Measurements from ENCODE around the gene SIM1.

The SIM1 gene

DNA sequence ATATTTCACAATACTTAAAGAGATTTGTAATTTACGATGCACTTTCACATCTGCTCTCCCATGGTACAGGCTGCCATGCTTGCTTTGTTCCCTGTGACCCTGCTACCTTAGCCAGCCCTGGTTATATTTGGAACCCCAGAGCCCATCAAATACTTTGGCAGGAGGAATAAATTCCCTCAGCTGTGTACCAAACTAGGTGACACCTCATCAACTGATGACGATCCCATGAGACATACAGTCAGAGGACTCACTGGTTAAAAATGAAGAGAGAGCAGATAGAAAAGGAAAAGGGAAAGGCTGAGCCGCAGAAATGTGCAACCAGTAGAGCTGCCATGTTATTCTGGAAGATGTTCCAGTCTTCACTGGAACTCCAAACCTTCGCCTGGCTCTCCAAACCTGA is 120.0 kb downstream of the SIM1 start:
- no peak overlapping the region for H3K4me3 ChIP-seq (ENCODE audit: low read depth, low read length)
- TF ChIP-seq POLR2A (IDR thresholded peaks at IDR 0.05; ENCODE audit: extremely low read depth, insufficient read length), result no peak
- TF ChIP-seq, protein P1, sequence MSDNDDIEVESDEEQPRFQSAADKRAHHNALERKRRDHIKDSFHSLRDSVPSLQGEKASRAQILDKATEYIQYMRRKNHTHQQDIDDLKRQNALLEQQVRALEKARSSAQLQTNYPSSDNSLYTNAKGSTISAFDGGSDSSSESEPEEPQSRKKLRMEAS (IDR thresholded peaks at IDR 0.05; ENCODE audit: low read depth, low read length), result no peak
- TF ChIP-seq, protein P2, sequence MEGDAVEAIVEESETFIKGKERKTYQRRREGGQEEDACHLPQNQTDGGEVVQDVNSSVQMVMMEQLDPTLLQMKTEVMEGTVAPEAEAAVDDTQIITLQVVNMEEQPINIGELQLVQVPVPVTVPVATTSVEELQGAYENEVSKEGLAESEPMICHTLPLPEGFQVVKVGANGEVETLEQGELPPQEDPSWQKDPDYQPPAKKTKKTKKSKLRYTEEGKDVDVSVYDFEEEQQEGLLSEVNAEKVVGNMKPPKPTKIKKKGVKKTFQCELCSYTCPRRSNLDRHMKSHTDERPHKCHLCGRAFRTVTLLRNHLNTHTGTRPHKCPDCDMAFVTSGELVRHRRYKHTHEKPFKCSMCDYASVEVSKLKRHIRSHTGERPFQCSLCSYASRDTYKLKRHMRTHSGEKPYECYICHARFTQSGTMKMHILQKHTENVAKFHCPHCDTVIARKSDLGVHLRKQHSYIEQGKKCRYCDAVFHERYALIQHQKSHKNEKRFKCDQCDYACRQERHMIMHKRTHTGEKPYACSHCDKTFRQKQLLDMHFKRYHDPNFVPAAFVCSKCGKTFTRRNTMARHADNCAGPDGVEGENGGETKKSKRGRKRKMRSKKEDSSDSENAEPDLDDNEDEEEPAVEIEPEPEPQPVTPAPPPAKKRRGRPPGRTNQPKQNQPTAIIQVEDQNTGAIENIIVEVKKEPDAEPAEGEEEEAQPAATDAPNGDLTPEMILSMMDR (IDR thresholded peaks at IDR 0.05; ENCODE audit: low read depth, low read length), result no peak
- no peak for TF ChIP-seq MYC (IDR thresholded peaks at IDR 0.05; ENCODE audit: low read depth, low read length)
- DNase-seq (ENCODE audit: low read depth), result no peak

DNA sequence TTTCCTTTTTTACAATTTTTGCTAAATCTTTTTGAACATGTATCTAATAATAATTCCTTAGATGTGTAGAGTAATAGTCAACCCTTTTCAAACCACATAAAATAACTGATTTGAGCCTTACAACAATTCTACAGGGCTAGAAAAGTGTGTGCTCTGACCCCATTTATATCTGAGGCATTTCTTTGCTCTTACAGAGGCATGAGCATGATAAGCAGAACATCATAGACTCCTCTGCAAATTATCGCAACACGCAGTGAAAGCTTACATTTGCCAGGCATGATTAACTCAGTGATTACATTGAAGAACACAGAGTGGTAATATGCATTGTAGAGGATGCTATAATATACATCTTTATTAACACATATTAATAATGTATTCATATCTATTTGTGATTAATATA is 120.4 kb downstream of the SIM1 start:
- DNase-seq (ENCODE audit: low read depth), result no peak
- TF ChIP-seq, protein P2 (IDR thresholded peaks at IDR 0.05; ENCODE audit: low read depth, low read length), result no peak
- no peak overlapping the region for H3K4me3 ChIP-seq (ENCODE audit: low read depth, low read length)

DNA sequence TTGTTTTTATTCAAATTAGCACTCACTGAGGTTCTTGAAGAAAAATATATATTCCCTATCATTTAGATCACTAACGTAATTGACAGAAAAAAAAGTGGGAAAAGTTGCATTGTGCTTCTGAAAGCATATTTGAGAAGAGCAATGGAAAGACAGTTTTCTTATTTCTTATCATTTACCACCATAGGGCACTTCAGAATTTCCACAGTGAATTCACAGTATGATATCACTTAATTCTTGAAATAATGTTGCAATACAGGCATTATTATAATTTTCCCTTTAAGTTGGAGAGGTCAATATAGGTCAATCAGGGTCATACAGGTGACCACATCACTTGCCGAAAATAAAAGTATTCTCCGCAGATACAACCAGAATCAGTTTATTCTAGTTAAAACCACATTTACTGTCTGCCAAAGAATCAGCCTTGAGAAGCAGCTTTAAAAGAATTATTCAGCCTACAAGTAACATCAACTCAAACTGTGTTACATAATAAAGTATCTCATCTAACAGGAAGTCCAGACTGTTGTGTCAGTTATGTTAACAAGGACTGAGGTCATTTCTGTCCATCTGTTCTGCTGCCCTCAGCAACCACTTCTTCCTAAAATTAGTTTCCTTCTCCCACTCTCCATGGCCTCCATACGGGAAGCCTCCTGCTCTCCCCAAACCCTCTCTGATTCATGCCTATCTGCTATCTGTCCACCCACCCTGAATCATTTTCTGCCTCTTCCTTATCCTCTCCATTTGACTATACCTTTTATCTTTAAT is 121.2 kb downstream of the SIM1 start:
- DNase-seq (ENCODE audit: low read depth), result peak; percentile 73
- TF ChIP-seq, protein P2 (IDR thresholded peaks at IDR 0.05; ENCODE audit: low read depth, low read length), result no peak
- TF ChIP-seq, protein P1 (IDR thresholded peaks at IDR 0.05; ENCODE audit: low read depth, low read length), result no peak
- TF ChIP-seq POLR2A (IDR thresholded peaks at IDR 0.05; ENCODE audit: extremely low read depth, insufficient read length), result no peak
- no peak for TF ChIP-seq MYC (IDR thresholded peaks at IDR 0.05; ENCODE audit: low read depth, low read length)

DNA sequence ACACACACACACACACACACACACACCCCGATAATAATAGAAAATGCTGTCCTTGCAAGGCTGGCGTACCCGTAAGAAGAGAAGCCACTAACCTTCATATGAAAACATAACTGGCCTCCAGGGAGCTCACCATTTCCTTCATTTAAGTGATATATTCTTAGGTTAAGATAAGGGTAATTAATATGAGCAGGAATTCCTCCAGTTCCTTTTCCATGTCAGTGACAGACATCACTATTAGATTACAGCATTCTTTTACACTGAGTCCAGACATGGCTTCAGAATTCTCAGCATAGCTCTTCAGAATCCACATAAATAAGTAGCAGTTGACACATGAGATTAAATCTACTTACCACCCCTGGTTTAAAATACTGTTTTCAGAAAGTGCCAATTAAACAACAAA is 121.9 kb downstream of the SIM1 start:
- DNase-seq (ENCODE audit: low read depth), result peak; percentile 35
- no peak for TF ChIP-seq POLR2A (IDR thresholded peaks at IDR 0.05; ENCODE audit: extremely low read depth, insufficient read length)
- H3K4me3 ChIP-seq (ENCODE audit: low read depth, low read length), result no peak overlapping the region

More for the DNA sequence above, 121.2 kb downstream of the SIM1 start:
- no peak overlapping the region for H3K4me3 ChIP-seq (ENCODE audit: low read depth, low read length)

DNA sequence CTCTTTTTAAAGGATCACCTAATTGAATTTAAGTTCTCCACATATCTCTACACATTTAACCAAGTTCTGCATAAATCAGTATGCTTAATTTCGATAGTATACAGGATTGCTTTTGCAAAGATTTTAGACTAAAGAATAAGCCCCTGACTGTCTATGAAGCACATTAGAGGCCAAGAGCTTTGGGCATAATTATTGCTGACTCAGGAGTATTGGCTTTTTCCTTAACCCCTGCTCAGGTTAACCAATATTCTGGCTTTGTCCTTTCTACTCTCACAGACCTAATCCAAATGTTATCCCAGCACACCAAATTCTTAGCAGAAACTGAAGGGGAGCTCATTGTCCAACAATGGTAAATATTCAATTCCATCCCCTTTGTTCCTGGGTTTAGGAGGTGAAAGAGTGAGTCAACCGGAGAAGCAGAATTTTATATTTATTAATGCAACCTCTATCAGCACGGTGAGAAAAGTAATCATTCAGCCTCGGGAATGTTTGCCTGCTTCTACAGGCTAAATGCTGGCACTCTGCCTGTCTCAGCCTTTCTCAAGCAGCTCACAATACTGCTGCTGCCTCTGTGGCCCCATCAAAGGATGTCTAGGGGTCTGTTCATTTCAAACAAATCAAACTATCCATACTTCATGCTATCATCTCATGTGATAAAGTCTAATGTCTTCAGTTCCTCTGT is 125.0 kb downstream of the SIM1 start:
- no peak for TF ChIP-seq MYC (IDR thresholded peaks at IDR 0.05; ENCODE audit: low read depth, low read length)
- TF ChIP-seq POLR2A (IDR thresholded peaks at IDR 0.05; ENCODE audit: extremely low read depth, insufficient read length), result no peak
- TF ChIP-seq, protein P2 (IDR thresholded peaks at IDR 0.05; ENCODE audit: low read depth, low read length), result no peak
- TF ChIP-seq, protein P1 (IDR thresholded peaks at IDR 0.05; ENCODE audit: low read depth, low read length), result no peak
- no peak overlapping the region for H3K4me3 ChIP-seq (ENCODE audit: low read depth, low read length)
- no peak for DNase-seq (ENCODE audit: low read depth)

DNA sequence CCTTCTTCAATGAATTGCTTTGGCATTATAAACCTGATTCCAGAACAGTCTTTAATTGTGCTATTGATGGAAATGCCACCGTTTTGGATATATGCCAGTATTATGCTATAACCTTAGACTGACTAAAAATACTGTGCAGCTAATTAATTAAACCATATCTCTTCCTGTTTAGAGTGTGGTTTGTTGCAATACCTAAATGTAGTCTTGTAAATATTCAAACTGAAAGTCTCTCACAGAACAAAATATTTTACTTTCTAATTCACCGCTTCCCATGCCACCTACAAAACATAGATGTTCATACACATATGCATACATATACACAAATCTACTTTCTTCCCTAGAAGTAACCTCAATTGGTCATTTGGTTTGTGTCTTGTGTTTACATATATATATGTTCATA is 126.6 kb downstream of the SIM1 start:
- H3K4me3 ChIP-seq (ENCODE audit: low read depth, low read length), result no peak overlapping the region
- TF ChIP-seq, protein P1 (IDR thresholded peaks at IDR 0.05; ENCODE audit: low read depth, low read length), result no peak
- DNase-seq (ENCODE audit: low read depth), result no peak

DNA sequence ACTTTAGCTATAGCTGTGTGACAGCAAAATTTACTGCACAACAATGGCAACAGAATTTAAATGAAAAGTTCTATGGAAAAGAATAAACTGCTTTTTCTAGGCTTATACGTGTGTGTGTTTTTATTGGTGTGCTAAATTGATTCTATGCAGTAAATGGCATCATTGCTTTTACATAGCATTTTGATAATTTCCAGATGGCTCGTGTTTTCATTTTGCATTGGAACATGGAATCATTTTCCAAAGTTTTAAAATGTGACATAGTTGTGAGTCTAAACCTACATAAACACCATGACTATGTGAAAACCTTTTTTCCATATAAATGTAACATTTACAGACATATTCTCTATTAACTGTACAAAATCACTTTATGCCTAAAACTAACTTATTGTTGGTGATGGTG is 127.8 kb downstream of the SIM1 start:
- TF ChIP-seq POLR2A (IDR thresholded peaks at IDR 0.05; ENCODE audit: extremely low read depth, insufficient read length) (no peak), MYC (IDR thresholded peaks at IDR 0.05; ENCODE audit: low read depth, low read length) (no peak)
- TF ChIP-seq, protein P1 (IDR thresholded peaks at IDR 0.05; ENCODE audit: low read depth, low read length), result no peak
- TF ChIP-seq, protein P2 (IDR thresholded peaks at IDR 0.05; ENCODE audit: low read depth, low read length), result no peak
- H3K4me3 ChIP-seq (ENCODE audit: low read depth, low read length), result no peak overlapping the region
- no peak for DNase-seq (ENCODE audit: low read depth)
